Placental pericyte (primary cell): ENCODE data around the gene WTIP. TPM values are rescaled to one million over a fixed set of nuclear protein-coding genes. Genes with fewer than 3 reads are reported as not detected.

Experiments used
- total RNA-seq: library from RNA; depleted of rRNA; stranded (reverse); fragments of >200 nt; gene quantifications from 2 replicates; pipeline ENCODE4 v1.2.3, GENCODE V29; 2012

The WTIP gene
- total RNA-seq: 31.6 and 40.3 TPM in 2 replicates

GRCh38 chr19:34480971-34481841 lies at the start of gene WTIP:
TSS of gene WTIP (plus strand) at chr19:34481758. CDS start at chr19:34481975, 217 bp downstream.

Other genes starting within 250 kb of the WTIP start
- 18.6 and 19.6 TPM in 2 replicates for gene GARRE1, start 227.2 kb upstream of the WTIP start, total RNA-seq
- 179 and 214 TPM in 2 replicates for gene GPI, start 116.6 kb upstream of the WTIP start, total RNA-seq
- 5.9 and 14.5 TPM in 2 replicates for gene PDCD2L, start 77.4 kb upstream of the WTIP start, total RNA-seq
- 118 and 132 TPM in 2 replicates for gene UBA2, start 53.4 kb upstream of the WTIP start, total RNA-seq
- gene SCGB2B2, start 195.4 kb downstream of the WTIP start, total RNA-seq: under 0.01 and 0.22 TPM in 2 replicates
- gene ZNF302, start 195.9 kb downstream of the WTIP start, total RNA-seq: 10.7 and 15.3 TPM in 2 replicates